ENCODE results near the gene LPIN1. TPM values are rescaled to one million over a fixed set of nuclear protein-coding genes. Genes with fewer than 3 reads are reported as not detected.

The LPIN1 gene
- total RNA-seq, 1 experiment from 2014 or later = 4.4 TPM

DNA sequence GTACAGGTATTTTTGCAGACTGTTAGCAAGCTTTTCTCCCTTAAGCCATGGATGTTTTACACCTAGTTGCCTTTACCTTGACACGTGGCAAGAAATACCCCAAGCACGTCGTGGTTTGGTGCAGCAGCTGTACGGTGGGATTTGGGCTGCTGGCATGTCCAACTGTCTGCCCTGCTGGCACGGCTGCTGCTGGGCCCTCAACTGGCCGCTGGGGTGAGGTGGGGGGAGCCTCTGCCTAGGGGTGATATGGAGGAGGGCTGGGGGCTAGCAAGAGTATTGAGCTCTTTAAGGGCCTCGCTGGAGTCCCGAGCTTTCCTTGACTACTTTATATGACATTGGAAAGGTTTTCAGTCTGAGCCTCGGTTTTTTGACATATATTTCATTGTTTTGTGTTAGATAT, 41.6 kb downstream of the LPIN1 start:
- Histone ChIP-seq H2AK5ac (ENCODE audit: insufficient read length, low read length) (no peak overlapping the region), H3K23ac (ENCODE audit: insufficient read length, low read depth, low read length) (no peak overlapping the region), H3K9ac (ENCODE audit: extremely low read depth, insufficient read length, low read length) (no peak overlapping the region), H3K14ac (ENCODE audit: insufficient read depth, low read length) (no peak overlapping the region), H3K79me2 (ENCODE audit: insufficient read depth, low read length) (no peaks in the 10 kb centered on the region), H3K18ac (ENCODE audit: insufficient read length, low read depth, low read length) (no peak overlapping the region), H2BK15ac (ENCODE audit: low read depth, low read length) (no peak overlapping the region), H3K27me3 (ENCODE audit: insufficient read depth, low read length) (no peaks in the 10 kb centered on the region), H4K8ac (replicated peaks; ENCODE audit: insufficient read length, low read depth, low read length) (no peak overlapping the region), H2AFZ (ENCODE audit: low read length) (no peak overlapping the region), H2BK12ac (ENCODE audit: insufficient read length, low read depth, low read length) (no peak overlapping the region), H2BK20ac (ENCODE audit: low read depth, low read length, poor library complexity, severe bottlenecking) (no peak overlapping the region), H3K4me2 (ENCODE audit: insufficient read depth, insufficient read length, low read length) (no peak overlapping the region), H4K5ac (ENCODE audit: insufficient read length, low read depth, low read length) (no peak overlapping the region), H3T11ph (ENCODE audit: low read length) (no peak overlapping the region), H3K9me3 (ENCODE audit: control insufficient read depth, low read depth, low read length) (no peaks in the 10 kb centered on the region), H3K56ac (ENCODE audit: insufficient read length, low read depth, low read length) (no peak overlapping the region), H3K27ac (ENCODE audit: insufficient read length, low read depth, low read length) (no peak overlapping the region), H4K20me1 (ENCODE audit: control insufficient read depth, insufficient read depth, insufficient read length) (no peaks in the 10 kb centered on the region), H3K4ac (ENCODE audit: low read depth, low read length) (no peak overlapping the region), H3K79me1 (ENCODE audit: insufficient read depth, low read depth, low read length, poor library complexity, severe bottlenecking) (no peaks in the 10 kb centered on the region), H3K4me1 (ENCODE audit: insufficient read depth, low read length) (no peaks in the 10 kb centered on the region), H2BK120ac (ENCODE audit: low read depth, low read length, poor library complexity, severe bottlenecking) (no peak overlapping the region), H3K23me2 (ENCODE audit: insufficient read length, low read depth, low read length, poor library complexity, severe bottlenecking) (no peaks in the 10 kb centered on the region), H2BK5ac (ENCODE audit: insufficient read length, low read length) (no peak overlapping the region), H4K91ac (ENCODE audit: insufficient read length, low read depth, low read length) (no peak overlapping the region)
- peaks cover 3 to 7% of the 10 kb centered on the region in 2 experiments; a peak in 2 of 4 replicates for H3K4me1 Mint-ChIP-seq
- TF ChIP-seq, protein P1, sequence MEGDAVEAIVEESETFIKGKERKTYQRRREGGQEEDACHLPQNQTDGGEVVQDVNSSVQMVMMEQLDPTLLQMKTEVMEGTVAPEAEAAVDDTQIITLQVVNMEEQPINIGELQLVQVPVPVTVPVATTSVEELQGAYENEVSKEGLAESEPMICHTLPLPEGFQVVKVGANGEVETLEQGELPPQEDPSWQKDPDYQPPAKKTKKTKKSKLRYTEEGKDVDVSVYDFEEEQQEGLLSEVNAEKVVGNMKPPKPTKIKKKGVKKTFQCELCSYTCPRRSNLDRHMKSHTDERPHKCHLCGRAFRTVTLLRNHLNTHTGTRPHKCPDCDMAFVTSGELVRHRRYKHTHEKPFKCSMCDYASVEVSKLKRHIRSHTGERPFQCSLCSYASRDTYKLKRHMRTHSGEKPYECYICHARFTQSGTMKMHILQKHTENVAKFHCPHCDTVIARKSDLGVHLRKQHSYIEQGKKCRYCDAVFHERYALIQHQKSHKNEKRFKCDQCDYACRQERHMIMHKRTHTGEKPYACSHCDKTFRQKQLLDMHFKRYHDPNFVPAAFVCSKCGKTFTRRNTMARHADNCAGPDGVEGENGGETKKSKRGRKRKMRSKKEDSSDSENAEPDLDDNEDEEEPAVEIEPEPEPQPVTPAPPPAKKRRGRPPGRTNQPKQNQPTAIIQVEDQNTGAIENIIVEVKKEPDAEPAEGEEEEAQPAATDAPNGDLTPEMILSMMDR (conservative IDR thresholded peaks at IDR 0.05) = no peak
- H3K27ac Mint-ChIP-seq = 0 out of 7 replicates have a peak overlapping the region, but pooled peaks of 1 of the 3 experiments have one; percentile 28
- no peaks in the 10 kb centered on the region for H3K9me3 Mint-ChIP-seq
- DNase-seq = no peak
- WGBS (ENCODE audit: extremely low coverage, insufficient read length, low lambda C conversion rate) = no CpG with 5 or more reads among the region's 9 CpGs
- H3K27me3 Mint-ChIP-seq (ENCODE audit: low read depth) = peaks cover 5% of the 10 kb centered on the region
- peaks cover 8 to 34% (median 33%) of the 10 kb centered on the region in 3 experiments; a peak in 6 of 7 replicates for H3K36me3 Mint-ChIP-seq (ENCODE audit: insufficient read depth in 1 of 3, low read depth in 3 of 3)
- no peak overlapping the region for H3K4me3 Mint-ChIP-seq

Measured in H9 (cell line).